DMS153 treated with DMSO at 0.1 percent for 48 hours (cell line): ENCODE measurements around the gene RNU7-1.
"Not testable (repeated sequence)": the region's sequence is repeated elsewhere in the genome, so short reads cannot be mapped to it uniquely, and the experiment has no call there.

Experiments used
- DNase-seq: peaks from one replicate; lab custom pipeline; 2025; ENCODE audit not compliant: unreplicated experiment; lab: John Stamatoyannopoulos, UW

The RNU7-1 gene

DNA sequence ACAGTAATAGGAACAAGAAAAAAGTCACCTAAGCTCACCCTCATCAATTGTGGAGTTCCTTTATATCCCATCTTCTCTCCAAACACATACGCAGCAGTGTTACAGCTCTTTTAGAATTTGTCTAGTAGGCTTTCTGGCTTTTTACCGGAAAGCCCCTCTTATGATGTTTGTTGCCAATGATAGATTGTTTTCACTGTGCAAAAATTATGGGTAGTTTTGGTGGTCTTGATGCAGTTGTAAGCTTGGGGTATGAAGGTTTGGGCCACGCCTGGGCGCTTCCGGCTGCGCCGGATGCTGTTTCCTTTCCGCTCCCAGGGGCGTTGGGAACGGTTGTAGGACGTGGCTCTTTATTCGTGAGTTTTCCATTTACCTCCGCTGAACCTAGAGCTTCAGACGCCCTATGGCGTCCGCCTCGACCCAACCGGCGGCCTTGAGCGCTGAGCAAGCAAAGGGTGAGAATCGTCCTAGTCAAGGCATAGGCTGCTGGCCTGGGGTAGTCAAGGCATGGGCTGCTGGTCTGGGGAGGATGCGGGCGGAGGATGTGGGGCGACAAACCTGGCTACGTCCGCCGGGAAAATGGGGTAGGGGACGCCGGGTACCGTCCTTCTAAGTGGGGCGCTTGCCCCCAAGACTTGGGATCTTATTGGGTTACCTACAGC is at the start of gene RNU7-1, which contains the start of gene C12orf57:
Gene RNU7-1 (plus strand): TSS at position 95 of the 659 bp plus-strand sequence.
Gene C12orf57 (plus strand): TSS at position 301 of the 659 bp plus-strand sequence. CDS start 100 bp downstream, at position 401.
- DNase-seq = peak; percentile 89

DNA sequence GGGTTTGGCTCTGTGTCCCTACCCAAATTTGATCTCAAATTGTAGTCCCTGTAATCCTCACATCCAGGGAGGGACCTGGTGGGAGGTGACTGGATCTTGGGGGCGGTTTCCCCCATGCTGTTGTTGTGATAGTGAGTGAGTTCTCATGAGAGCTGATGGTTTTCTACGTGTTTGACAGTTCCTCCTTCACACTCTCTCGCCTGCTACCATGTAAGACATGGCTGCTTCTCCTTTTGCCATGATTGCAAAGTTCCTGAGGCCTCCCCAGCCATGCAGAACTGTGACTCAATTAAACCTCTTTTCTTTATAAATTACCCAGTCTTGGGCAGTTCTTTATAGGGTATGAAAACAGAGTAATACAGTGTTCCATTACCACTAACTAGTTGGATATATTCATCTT is 49.3 kb upstream of the RNU7-1 start:
- DNase-seq = no peak

DNA sequence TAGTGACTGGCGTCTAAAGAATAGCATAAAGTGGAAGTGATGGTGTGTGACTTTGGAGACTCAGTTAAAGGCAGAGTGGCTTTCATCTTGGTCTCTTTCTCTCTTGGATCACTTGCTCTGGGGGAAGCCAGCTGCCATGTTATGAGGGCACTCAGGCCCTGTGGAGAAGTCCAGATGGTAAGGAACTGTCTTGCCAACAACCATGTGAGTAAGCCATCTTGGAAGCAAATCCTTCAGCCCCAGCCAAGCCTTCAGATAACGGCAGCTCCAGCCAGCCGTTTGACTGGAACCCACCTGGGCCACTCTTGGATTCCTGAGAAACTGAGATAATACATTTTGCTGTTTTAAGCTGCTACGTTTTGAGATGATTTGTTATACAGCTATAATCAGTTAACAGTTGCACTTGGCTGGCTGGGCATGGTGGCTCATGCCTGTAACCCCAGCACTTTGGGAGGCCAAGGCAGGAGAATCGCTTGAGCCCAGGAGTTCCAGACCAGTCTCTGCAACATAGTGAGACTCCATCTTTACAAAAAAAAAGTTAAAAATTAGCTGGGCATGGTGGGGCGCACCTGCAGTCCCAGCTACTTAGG is 46.7 kb upstream of the RNU7-1 start:
- DNase-seq = no peak

DNA sequence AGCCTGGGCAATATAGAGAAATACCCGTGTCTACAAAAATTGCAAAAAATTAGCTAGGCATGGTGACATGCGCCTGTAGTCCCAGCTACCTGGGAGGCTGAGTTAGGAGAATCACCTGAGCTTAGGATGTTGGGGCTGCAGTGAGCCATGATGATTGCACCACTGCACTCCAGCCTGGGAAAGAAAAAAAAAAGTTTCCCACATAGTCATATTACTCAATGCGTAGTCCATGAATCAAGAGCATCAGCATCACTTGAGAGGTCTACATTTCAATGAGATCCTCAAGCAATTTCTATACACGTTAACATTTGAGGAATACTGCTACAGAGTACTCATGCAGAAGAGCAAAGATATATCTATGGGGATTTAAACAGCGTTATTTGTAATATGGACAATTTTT is 44.2 kb upstream of the RNU7-1 start:
- no peak for DNase-seq

DNA sequence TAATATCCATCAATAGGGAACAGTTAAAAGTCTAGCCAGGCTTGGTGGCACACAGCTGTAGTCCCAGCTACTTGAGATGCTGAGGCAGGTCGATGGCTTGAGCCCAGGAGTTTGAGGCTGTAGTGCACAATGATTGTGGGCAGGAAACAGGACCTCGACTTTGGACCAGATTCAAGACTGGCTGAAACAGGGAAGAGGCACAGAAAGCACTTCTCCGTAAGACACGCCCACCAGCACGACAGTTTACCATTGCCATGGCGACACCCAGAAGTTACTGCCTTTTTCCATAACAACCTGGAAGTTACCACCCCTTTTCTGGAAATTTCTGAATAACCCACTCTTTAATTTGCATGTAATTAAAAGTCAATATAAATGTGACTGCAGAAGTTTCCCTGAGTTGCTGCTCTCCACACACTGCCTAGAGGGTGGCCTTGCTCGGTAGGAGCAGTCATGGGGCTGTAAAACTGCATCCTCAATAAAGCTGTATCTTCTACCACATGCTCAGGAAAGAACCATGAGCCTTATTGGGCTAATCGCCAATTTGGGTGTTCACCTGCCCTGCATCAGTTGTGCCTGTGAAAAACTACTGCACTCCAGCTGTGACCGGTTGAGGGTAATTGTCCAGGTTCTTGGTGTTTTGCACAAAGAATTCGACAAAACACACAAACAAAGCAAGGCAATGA is 43.6 kb upstream of the RNU7-1 start:
- peak; percentile 41 for DNase-seq

DNA sequence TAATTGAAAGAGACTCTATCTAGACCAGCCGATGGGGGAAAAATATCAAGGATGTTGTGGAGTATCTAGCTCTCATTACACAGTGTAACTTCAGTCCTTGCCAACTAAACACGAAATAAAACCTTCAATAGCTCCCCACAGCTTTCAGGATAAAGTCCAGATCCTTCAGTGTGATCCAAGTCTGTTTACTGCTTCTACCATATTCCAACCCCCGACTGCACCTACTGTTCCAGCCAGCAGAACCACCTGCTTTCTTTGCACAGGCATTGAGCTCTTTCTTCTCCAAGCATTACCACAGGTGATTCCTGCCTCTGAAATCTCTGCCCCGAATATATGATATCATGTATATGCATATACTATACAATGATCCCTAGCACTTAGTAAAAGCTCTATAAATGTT is 41.2 kb upstream of the RNU7-1 start:
- DNase-seq = no peak

DNA sequence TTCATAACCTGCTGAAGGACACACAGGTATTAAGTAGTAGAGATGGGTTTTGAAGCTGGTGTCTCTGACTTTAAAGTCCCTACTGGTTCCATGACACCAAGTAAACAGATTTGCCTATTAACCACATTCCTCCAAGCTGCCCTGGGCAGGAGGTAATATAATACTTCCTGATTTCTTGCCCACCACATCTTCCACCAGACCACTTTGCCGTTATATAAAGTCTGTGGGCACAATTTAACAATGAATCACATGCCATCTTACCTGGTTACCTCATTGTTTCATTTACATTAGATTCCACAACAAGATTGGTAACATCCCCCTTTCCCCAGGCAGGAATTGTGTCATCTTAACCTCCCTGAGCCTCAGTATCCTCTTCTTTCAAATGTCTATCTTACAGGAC is 39.9 kb upstream of the RNU7-1 start:
- no peak for DNase-seq

DNA sequence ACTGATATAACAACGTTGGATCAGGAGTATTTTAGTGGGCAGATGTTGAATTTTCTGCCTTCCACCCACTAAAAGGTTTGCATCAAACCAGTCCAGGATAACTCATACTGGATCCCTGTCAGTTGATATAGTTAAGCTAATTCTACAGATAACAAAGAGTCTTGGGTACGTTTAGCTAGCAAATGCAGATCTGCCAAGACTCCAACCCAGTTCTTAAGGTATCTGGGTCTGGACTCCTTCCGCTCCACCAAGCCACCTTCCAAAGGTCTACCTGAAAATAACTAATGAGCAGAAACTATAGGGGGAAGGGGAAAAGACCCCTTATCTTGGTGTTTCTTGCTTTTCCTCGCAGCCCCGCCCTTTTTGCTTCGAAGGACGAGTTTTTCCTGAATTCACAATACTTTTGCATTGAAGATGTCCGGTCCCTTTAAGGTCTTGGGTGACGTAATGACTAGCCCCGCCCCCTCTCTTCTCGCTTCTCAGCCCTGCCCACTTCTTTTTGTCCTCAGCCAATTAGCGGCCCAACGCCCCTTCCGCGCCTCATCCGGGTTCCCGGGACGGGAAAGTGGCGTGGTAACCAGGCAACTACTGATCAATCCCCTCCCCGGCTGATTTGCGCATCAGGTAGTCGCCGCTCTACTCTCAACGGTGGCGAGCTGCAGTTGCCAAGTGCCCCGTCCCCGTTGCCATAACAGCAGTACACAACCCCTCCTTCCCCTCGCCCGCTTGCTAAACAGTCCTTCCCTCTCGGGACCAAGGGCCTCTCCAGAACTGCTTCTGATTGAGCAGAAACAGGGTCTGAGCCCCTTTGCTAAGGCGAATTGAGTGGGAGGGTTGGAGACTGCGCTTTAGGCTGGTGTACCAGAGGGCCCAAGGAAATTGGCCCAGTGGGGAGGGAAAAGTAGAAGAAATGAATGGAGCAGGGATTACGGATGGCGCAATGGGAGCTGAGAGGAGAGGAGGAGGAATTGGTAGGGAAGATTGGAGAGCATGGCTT is 39.0 kb upstream of the RNU7-1 start, which contains the start of gene LRRC23:
Gene LRRC23 (plus strand): TSS at position 543 of the 997 bp plus-strand sequence. CDS start 812 bp downstream, outside the sequence.
- peak; percentile 97 for DNase-seq

DNA sequence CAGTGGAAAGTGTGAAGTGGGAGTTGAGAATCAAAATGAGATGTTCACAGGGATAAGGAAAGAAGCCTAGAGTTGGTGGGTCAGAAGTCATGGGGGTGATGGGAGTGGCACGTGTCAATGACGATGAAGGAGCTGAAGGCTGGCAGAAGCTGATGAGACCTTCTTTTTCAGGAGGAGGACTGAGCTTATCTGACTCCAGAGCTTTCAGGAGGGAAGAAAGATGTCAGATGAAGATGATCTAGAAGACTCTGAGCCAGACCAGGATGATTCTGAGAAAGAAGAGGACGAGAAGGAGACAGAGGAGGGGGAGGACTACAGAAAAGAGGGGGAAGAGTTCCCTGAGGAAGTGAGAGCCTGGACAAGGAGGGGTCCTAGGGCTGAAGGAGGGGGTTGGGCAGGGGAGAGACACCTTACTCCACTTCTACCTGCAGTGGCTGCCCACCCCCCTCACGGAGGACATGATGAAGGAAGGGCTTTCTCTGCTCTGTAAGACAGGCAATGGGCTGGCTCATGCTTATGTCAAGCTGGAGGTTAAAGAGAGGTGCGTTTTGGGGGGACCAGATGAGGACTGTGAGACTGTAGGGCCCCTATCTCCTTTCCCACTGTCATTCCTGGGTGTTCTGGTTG is 38.1 kb upstream of the RNU7-1 start:
- no peak for DNase-seq

DNA sequence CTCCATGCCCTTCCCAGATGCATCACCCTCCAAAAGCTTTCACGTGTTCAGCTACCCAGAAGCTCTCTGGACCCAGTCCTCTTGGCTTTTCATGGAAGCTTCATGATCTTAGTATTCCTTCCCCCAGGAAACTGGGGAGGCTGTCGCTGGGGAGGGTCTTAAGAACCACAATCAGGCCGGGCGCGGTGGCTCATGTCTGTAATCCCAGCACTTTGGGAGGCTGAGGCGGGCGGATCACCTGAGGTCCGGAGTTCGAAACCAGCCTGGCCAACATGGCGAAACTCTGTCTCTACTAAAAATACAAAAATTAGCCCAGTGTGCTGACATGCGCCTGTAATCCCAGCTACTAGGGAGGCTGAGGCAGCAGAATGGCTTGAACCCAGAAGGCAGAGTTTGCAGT is 35.5 kb upstream of the RNU7-1 start:
- DNase-seq = not testable (repeated sequence)

DNA sequence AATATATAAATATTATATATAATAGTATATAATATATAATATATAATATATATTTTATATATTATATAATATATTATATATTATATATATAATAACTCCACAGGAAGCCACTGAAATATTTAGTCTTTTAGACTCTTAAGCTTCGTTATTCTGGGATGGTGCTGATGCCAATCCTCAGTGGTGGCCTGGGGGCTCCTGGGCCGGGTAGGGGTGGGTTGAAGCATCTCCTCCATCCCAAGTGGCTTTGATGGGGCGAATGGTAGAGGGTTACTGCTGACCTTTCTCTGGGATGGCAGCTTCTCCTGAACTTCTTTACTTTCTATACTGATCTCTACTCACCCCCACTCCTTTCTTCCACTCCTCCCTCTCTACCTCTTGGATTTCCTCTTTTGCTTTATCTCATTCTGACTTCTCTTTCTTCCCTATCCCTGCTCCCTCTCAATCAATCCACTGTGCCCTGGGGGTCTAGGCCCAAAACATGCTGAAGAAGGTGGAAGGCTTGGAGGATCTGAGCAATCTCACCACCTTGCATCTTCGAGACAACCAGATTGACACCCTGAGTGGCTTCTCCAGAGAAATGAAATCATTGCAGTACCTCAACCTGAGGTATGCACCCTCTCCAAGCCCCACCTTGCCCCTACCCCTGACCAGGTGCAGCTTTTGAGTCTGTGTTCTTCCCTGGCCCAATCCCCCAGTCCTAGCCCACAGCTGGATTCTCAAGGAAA is 34.0 kb upstream of the RNU7-1 start:
- DNase-seq = no peak

DNA sequence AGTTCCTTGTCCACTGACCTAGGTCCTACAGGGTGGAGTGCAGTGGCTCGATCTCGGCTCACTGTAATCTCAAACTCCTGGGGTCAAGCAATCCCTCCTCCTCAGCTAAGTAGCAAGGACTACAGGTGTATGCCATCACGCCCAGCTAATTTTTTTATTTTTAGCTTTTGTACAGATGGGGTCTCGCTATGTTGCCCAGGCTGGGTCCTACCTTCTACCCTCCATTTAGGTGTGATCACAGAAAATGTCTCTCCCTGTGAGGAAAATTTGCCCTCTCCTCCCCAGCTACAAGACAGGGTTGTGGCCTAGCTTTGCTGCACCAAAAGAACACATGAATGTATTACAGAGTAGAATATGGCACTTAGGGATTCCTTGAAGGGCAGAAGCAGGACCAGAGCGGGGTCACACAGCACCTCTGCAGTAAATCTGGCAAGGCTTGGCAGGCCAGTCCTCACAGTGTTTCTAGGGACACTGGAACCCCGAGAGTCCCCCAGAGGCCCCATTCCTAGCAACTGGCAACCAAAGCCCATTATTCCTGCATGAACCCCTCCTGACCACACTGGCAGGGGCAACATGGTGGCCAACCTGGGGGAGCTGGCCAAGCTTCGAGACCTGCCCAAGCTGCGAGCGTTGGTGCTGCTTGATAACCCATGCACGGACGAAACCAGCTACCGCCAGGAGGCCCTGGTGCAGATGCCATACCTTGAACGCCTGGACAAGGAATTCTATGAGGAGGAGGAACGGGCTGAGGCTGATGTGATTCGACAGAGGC is 31.3 kb upstream of the RNU7-1 start:
- DNase-seq = no peak

DNA sequence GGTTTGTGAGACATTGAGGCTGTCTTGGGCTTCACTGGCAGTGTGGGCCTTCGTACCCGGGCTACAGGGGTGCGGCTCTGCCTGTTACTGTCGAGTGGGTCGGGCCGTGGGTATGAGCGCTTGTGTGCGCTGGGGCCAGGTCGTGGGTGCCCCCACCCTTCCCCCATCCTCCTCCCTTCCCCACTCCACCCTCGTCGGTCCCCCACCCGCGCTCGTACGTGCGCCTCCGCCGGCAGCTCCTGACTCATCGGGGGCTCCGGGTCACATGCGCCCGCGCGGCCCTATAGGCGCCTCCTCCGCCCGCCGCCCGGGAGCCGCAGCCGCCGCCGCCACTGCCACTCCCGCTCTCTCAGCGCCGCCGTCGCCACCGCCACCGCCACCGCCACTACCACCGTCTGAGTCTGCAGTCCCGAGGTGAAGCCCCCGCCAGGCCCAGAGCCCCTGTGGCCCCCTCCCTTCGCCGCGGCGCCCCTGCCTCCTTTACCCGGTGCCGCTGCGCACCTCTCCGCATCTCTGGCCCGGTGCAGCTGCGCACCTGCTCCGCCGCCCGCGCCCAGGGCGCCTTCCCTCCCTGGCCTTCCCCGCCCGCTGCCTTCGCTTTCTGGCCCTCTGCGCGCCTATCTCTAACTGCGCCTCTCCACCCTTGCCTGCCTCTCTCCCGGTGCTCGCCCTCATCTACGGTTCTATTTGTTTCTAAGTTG is 29.2 kb upstream of the RNU7-1 start, which contains the start of gene ENO2:
Gene ENO2 (plus strand): TSS at position 335 of the 701 bp plus-strand sequence. CDS start 1,253 bp downstream, outside the sequence.
- peak; percentile 38 for DNase-seq

DNA sequence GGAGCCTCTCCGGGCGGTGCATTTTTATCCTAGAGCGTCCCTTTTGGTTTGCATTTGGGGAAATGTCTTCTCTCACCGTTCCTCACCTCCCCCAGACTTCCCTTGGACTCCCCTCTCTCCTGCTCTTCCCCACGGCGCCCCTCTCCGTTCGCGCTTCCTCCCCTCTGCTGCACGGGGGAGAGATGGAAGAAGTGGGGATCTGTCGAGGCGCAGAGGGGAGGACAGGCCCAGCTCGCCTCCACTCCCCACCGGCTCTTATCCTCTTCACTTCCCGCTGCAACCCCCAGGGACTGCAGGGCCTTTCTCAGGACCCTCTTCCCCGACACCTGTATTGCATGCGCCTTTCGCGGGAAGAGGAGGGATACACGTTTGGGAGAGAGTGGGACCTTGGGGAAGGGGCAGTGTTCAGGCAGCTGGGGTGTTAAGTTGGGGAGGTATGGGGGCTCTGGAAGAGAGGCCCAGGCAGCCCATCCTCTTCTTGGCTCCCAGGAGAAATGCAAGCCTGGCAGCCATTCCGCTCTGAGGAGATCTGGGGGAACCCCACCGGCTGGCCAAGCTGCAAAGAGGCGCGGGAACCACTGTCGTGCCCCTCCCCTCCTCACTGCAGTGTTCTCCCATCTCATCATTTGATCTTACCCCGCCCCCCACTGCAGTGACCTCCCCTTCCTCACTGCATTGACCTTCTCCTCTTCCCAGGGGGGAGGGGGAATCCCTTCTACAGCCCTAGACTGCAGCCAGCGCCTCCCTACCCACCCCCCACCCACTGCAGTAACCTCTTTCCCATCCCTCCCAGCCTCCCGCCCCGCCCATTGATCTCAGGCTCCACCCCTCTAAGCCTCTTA is 28.4 kb upstream of the RNU7-1 start:
- DNase-seq = no peak

DNA sequence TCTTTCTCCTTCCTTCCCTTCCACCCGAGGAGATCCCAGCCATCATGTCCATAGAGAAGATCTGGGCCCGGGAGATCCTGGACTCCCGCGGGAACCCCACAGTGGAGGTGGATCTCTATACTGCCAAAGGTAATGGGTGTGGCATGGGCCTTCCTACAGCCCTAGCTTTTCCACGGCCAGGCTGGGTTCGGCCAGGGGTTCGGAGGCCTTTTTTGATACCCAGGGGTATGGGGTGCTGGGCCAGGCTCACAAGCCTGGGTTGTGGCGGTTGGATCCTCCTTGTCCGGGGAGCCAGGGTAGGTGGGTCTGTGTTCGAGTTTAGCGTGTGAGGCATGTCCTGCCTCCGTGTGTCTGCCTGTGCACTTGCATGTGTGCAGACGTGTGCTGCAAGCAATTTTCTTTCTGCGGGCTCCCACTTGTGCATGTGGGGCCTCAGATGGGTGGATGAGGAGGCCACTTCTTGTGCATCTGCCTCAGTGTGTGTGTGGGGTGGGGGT is 27.8 kb upstream of the RNU7-1 start:
- DNase-seq = no peak

DNA sequence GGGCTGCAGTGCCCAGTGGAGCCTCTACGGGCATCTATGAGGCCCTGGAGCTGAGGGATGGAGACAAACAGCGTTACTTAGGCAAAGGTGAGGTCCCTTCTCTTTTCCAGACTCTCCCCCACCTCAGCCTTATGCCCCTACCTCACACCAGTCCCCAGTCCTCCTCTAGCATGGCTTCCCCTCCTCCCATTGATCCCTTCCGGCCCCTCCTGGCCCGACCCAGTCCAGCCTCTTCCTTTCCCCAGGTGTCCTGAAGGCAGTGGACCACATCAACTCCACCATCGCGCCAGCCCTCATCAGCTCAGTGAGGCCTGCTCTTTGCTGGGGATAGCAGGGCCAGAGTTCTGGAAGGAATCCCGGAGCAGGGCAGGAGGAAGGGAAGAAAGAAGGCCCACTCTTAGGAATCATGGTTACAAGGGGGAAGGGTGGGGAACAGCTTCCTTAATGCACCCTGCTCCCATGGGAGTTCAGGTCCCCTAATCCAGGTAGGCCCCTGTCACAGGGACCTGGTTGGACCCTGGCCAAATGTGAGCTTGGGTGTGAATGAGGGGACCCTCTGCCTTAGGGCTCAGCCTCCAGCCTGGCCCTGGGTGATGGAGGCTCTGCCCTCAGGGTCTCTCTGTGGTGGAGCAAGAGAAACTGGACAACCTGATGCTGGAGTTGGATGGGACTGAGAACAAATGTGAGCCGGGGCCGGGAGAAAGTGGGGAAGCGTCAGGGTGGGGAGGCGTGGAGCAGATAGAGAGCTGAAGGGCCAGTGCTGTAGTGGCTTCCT is 27.0 kb upstream of the RNU7-1 start:
- no peak for DNase-seq
